Esophagus mucosa (tissue), 1 donor: Measurements from ENCODE around the gene CYLD. TPM values are rescaled to one million over a fixed set of nuclear protein-coding genes. Genes with fewer than 3 reads are reported as not detected.

Source experiments
- ATAC-seq: fragments of 200-7000 bp; cut with Tn5 transposase; one replicate; pipeline ENCODE4 v1.9.1; 2020
- total RNA-seq: library from RNA; stranded (reverse); gene quantifications from one replicate; pipeline ENCODE4 v1.2.4, GENCODE V29; 2023
- donor health status: DM: yes; HTN: yes; CAD: no.

Gene CYLD
- total RNA-seq, 1 donor from 2014 or later: 26.7 TPM

DNA sequence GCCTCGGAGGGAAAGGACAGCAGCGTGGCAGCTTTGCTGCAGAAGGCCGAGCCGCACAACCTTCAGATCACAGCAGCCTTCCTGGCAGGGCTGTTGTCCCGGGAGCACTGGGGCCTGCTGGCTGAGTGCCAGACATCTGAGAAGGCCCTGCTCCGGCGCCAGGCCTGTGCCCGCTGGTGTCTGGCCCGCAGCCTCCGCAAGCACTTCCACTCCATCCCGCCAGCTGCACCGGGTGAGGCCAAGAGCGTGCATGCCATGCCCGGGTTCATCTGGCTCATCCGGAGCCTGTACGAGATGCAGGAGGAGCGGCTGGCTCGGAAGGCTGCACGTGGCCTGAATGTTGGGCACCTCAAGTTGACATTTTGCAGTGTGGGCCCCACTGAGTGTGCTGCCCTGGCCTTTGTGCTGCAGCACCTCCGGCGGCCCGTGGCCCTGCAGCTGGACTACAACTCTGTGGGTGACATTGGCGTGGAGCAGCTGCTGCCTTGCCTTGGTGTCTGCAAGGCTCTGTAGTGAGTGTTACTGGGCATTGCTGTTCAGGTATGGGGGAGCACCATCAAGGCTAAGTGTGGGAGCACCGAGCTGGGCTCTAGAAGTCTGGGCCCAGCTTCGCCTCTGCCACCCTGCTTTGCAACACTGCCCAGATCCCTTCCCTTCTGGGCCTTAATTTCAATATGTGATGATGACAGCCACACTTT, 29.9 kb upstream of the CYLD start:
- no peak for ATAC-seq

DNA sequence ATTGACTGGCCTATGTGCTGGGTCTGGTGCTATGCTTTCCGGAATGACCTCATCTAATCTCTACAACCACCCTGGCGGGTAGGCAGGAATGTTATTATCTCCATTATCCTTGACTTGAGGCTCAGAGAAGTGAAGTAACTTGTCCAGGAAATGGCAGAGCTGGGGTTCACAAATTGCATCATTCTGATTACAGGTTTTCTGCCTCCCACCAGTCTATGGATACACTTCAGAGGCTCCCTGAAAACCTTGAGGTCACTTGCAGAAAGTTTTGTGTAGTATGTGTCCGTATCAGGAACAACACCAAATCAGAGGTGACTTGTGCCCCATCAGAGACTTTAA, 29.4 kb upstream of the CYLD start:
- ATAC-seq: no peak

DNA sequence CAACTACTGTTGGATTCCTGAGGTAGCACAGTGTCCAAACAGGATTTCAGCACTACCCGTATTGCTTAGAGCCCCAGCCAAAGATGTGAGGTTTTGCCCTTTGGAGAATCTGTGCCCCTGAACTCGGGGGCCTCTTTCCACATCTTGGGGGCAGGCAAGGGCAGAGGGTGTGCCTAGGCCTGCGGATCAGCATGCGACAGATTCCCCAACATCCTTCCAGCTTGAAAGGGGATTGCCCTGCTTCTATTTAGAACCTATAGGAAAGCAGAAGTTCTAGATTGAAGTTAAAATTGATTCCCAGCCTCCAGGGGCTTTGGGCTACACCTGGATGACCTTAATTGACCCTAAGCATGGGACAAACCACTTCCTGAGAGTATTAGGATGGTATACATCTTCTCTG, 28.9 kb upstream of the CYLD start:
- no peak for ATAC-seq

DNA sequence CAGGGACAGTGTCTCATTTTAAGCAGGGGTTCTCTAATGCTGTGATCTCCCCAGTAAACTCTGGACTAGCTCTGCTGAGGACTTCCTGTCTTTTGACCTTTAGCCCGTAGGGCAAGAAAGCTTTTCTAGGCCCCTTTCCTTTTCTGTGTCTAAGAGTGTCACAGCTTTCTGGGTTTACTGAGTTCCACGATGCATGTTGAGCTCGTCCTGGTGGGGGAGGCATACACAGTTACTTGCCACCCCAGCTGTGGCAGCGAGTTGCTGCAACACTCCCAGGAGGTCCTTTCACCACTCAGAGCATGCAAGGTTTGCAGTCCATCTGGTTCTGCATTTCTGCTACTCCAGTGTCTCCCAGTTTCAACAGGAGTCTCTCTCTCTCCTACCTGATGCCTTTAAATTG, 24.8 kb upstream of the CYLD start:
- no peak for ATAC-seq

DNA sequence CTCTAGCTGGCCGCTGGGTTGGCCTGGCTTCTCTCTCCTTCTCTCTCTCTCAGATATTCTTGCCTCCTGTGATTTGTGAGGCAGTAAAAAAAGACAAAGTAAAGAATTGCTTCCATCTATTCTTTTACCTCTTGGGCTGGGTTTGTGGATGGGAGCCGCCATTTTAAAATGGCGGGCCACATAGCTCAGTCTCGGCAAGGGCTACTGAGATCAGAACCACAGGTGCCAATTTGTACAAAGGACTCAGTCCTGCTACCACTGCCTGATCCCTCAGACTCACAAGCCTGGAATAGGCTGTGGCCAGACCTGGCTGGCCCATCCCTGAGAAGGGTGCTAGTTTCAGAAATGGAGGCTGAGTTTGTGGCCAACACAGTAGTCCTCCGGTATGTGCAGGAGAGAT, 24.4 kb upstream of the CYLD start:
- no peak for ATAC-seq

DNA sequence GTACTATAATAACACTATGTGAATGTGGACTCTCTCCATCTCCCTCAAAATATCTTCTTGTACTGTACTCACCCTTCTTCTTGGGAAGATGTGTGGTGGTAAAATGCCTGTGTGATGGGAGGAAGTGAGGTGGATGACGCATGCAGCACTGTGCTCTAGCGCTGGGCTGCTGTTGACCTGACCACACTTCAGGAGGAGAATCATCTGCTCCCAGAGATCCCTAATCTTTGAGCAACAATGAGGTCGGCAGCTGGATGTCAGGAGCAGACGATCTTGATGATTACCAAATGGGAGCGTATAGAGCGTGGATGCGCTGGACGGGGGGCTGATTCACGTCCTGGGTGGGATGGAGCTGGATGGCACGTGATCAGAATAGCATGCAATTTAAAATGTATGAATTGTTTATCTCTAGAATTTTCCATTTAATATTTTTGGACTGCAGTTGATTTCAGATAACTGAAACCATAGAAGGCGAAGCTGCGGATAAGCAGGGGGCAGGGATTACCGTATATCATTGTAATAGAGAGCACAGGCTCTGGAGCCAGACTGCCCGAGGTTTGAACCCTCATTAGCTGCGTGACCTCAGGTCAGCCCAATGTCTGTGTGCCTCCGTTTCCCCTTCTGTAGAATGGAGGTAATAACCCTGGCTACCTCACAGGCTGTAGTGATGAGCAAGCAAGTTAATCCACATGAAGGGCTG, 23.7 kb upstream of the CYLD start:
- ATAC-seq: no peak

DNA sequence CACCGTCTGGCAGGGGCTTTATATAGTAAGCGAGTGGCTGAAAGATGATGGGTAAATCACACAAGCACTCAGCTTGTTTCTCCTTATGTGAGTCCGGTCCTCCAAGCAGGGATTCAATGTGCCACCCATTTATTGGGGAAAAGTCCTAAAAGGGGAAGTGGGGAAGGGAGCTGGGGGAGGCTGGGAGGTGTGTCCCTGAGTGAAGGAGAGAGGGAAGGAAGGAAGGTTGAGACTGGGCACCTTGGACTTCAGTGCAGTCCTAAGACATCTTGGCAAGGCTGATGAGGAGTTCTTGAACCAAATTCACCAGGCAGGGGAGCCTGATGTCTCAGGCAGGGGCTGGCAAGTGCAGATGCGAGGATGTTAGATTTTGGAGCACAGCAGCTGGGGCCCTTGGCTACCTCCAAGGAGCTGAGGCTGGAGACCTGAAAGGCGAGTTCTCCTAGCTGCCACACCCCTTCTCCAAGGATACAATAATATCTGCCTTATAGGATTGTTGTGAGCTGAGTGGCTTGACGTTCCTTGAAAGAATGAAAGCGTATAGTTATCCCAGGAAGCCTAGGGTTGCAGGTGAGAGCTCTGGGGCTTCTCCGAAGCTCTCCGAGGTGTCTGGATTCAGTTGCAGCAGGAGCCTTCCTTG, 23.0 kb upstream of the CYLD start:
- peak; percentile 88 for ATAC-seq

DNA sequence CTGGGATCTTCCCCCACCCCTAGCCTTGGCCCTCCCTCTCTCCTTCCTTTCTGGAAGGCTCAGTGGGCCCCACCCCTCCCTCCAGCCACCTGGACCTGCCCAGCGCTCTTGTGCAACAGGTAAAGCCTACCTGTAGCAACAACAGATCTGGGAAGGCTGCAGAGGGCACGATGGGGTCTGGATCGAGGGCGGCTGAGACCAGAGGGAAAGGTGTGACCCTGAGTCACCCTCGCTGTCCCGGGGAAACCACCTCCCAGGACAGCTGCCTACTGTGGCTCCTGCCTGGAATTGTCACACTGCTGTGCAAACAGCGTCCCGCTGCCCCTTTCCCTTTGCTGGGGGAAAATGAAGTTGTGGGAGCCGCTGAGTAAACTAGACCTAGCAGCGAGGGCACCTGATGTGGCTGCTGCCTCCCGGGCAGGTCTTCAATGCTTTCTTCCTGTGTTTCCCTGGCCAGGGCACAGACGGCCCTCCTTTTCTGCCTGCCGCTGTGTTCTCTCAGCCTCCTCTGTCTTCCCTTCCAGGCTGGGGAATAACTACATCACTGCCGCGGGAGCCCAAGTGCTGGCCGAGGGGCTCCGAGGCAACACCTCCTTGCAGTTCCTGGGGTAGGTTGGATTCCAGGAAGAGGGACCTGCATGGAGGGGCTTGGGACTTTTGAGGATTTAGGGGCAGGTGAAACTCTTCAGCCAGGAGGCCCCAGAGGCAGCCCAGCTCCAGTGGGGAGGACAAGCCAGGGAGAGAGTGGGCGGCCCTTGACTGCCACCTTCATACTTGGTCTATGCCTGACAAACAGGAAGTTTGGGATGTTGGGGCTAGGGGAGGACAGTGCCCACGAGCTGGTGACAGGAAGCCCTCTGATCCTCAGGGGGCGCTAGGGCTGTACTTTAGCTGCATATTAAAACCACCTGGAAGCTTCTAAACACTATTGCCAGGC, 22.2 kb upstream of the CYLD start:
- peak; percentile 91 for ATAC-seq

DNA sequence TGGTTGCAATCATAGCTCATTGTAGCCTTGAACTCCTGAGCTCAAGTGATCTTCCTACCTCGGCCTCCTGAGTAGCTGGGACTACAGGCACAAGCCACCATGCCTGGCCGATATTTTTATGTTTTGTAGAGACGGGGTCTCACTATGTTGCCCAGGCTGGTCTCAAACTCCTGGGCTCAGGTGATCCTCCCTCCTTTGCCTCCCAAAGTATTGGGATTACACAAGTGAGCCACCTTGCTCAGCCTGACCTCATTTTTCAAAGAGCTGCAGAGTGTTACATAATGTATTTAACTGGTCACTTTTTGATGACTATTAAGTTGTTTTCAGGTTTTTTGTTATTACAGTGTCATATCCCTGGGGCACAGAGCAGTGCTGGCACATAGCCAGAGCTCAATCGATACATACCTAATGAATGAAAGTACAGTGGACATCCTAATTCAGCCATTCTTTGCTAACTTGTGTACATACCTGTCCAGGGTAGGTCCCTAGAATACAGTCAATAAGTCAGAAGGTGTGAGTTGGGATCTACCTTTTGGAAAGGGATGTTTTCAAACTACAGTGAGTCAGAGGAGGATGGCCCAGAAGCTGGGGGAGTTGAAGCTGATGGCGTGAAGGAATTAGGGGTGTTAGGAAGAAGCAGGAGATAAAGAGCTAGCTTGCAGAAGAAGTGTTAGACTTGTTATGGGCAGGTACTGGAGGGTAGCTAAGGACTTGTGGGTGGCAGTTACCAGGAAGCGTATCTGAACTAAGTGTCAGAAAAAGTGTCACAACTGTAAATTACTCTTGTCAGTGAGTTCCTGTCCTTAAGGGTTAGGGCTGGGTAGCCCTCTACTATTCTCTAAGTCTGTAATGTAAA, 20.1 kb upstream of the CYLD start:
- ATAC-seq: peak; percentile 23

DNA sequence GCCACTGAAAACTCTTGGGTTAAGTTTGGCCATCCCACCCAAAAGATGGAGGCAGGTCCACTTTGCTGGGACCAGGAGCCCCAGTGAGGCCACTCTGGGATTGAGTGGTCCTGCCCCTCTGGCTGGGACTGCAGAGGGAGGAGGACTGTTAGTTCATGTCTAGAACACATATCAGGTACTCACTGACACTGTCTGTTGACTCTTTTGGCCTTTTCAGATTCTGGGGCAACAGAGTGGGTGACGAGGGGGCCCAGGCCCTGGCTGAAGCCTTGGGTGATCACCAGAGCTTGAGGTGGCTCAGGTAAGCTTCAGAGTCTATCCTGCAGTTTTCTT, 19.5 kb upstream of the CYLD start:
- no peak for ATAC-seq

DNA sequence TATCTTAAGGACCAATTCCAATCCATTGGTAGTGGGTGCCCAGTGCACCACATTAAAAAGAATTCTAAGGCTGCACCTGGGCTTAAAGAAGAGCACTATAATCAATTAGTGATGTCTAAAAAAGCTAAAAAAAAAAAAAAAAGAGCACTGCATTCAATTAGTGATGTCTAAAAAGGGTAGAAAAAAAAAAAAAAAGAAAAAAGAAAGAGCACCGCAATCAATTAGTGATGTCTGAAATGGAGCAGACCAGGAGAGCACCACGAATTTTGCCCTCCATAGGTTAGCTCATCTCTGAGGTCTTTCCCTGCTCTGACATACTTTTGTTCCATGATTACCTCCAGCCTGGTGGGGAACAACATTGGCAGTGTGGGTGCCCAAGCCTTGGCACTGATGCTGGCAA, 18.9 kb upstream of the CYLD start:
- ATAC-seq: no peak

DNA sequence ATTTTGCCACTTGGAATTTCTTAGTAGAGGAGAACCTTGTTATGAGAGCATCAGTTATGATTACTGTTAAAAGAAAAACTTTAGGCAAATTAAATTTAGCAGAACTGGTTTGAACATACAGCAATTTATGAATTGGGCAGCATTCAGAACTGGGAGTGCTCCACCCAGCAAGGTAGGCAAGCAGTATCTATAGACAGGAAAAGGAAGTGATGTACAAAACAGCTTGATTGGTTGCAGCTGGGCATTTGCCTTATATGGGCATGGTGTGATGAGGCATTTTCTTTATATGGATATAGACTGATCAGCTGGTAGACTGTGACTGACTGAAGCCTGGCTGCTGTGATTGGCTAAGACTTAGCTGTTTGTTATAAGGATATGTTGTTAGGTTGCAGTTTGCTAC, 17.6 kb upstream of the CYLD start:
- ATAC-seq: peak; percentile 40

DNA sequence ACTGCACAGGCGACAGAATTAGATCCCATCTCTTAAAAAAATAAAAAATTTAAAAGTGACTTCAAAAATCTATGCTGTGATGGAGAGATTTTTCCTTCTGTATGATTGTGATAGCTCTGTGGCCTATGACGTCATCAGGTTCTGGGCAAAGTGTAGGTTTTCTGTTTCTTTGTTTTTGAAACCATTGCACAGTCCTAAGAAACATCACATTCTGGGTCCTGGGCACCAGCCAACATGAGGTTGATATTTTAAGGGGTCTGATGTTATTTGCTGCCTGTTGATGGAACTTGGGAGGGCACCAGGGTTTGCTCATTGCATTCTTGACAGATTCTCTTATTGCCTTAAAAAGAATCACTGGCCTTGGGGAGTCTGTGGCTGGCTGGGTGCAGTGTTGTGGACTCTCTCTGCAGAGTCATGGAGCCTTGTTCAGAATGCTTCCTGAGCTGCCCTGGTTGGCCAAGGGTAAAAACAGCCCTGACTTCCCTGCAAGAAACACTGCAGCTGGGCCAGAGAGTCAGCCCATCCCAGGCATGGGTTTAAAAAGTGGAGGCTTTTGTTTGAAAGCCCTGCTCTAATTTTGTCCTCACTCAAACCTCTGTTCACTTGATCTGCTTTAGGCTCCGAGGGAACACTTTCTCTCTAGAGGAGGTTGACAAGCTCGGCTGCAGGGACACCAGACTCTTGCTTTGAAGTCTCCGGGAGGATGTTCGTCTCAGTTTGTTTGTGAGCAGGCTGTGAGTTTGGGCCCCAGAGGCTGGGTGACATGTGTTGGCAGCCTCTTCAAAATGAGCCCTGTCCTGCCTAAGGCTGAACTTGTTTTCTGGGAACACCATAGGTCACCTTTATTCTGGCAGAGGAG, 10.5 kb upstream of the CYLD start:
- no peak for ATAC-seq

DNA sequence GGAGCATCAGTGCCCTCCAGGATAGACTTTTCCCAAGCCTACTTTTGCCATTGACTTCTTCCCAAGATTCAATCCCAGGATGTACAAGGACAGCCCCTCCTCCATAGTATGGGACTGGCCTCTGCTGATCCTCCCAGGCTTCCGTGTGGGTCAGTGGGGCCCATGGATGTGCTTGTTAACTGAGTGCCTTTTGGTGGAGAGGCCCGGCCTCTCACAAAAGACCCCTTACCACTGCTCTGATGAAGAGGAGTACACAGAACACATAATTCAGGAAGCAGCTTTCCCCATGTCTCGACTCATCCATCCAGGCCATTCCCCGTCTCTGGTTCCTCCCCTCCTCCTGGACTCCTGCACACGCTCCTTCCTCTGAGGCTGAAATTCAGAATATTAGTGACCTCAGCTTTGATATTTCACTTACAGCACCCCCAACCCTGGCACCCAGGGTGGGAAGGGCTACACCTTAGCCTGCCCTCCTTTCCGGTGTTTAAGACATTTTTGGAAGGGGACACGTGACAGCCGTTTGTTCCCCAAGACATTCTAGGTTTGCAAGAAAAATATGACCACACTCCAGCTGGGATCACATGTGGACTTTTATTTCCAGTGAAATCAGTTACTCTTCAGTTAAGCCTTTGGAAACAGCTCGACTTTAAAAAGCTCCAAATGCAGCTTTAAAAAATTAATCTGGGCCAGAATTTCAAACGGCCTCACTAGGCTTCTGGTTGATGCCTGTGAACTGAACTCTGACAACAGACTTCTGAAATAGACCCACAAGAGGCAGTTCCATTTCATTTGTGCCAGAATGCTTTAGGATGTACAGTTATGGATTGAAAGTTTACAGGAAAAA, 9.7 kb upstream of the CYLD start:
- ATAC-seq: no peak

DNA sequence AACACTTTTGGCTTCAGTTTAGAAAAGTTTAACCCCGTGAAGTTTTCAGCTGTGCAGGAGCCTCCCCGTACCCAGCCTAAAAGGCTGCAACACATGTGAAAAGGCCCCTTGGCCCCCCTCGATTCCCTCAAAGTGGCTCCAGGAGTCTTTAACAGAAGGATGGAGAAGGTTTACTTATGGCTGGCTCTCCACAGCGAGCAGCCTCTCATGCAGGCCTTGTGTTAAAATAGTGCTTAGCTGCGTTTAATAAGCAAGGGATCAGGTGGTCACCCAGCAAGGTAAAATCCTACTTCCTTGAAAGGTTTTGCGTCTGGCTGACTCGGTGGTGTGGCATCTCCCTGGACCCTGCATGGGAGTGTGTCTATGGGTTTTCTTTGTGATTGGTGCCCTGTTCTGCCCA, 8.4 kb upstream of the CYLD start:
- no peak for ATAC-seq

DNA sequence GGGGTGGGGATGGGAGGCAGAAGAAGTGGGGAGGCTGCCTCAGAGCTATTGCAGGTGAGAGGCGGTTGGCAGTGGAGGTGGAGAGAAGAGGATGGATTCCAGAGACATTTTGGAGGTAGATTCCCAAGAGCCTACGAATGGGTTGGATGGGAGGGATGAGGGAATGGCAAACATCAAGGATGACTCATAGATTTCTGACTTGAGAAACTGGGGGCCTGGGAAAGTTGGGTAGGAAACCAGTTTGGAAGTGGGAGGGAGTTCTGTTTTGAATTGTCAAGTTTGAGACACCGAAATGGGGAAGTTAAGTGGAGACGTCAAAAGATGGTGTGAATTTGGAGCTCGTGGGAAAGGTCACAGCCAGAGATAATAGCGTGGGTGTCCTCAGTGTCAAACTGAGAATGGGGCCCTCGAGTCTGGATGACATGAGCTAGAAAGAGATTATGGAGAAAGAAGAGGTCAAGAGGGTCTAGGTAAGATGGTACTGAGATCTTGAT, 6.2 kb upstream of the CYLD start:
- no peak for ATAC-seq

DNA sequence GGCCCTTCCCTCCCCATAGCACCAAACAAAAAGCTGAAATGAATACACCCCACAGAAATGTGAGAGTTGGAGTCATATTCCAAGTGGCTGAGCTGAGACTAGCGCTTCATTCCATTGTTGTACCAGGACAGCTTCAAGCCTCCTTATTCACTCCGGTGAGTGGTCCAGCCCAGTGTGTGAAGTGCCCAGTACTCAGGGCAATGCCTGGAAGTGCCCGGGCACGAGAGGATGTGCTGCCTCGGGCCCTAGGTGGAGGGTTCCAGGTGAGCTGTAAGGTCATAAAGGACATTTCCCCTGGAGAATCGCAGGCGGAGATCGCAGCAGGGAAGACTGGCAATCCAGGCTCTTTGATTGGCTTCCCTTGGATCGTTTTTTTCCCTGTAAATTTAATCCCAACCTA, 5.4 kb upstream of the CYLD start:
- no peak for ATAC-seq

DNA sequence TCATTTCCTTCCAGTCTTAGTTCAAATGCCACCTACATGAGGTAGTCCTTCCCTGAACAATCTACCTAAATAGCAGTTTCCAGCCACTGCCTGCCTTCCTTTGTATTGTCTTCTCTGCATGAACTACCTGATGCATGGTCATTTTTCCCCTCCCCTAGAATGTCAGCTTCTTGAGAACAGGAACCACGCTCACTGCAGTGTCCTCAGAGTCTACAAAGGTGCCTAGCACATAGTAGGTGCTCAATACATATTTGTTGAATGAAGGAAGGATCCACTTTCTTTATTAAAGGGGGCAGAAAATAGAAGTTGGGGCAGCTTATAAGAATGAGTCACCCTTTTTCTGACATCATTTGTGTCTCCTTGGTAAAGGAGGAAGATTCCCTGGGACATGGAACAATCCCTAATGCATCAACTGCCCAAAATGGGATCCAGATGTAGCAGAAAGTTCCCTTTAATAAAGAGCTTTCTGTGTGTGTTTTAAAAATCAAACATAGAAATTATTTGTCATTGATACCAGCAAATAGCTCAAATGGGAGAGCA, 4.4 kb upstream of the CYLD start:
- ATAC-seq: no peak

DNA sequence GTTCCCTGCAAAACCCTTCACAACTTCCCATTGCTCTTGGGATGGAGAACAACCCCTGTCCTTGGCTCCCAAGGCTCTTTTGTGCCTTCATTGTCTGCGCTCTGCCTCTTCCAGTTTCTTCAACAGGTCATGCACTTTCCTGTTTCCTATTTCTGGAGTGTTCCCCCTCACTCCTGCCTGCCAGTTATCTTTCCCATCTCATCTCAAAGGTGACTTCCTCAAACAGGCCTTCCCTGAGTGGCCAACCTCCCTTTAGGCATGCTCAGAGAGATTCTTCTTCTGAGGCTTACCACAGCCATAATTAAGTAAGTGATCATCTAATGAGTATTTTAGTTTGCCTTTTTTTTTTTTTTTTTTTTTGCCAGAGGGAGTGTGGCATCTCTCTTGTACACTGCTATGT, 2.9 kb upstream of the CYLD start:
- ATAC-seq: no peak

DNA sequence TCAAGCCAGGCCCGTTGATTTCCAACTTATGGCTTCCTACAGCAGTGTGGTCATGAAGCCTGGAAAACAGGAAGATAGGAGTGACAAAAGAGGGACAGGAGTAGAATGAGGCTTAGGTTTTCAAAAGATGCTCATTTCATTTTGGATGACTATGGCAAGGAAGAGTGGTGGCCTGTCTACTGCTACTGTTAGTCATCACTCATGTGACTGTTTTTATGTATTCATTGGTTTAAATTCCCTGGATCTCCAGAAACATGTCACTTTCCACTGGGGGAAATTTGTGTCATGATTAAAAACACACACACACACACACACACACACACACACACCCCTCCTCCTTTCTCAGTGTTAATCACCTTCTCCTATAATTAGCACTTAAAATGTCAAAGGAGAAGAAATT, 1.1 kb upstream of the CYLD start:
- no peak for ATAC-seq
